BJ (cell line): ENCODE results near the gene OR2AT4. TPM values are rescaled to one million over a fixed set of nuclear protein-coding genes. Genes with fewer than 3 reads are reported as not detected.

Source experiments
- CTCF ChIA-PET: fragments of 350-600 bp; formaldehyde crosslinking; extraction: SDS; loops from one replicate; lab custom pipeline; 2021; ENCODE audit warnings: antibody characterized with exemption, inconsistent platforms; lab: Yijun Ruan, JAX
- POLR2A ChIA-PET: fragments of 300-600 bp; sonication (Branson Sonifier 250); formaldehyde crosslinking; extraction: SDS; loops from one replicate; lab custom pipeline; 2021; ENCODE audit warnings: antibody characterized with exemption; lab: Charles Lee
- DNase-seq: peaks from one replicate; pipeline ENCODE4 v3.0.0-alpha.2; 2011; ENCODE audit warnings: low read depth
- H3K27me3 ChIP-seq: 2 replicates; pipeline ENCODE4 v1.6.0; 2011; ENCODE audit warnings: low read length; ENCODE audit not compliant: control insufficient read depth, insufficient read depth
- H3K36me3 ChIP-seq: 2 replicates; pipeline ENCODE4 v1.5.1; 2011; ENCODE audit warnings: low read length; ENCODE audit not compliant: control insufficient read depth, insufficient read depth
- H3K4me3 ChIP-seq: 2 replicates; pipeline ENCODE4 v1.5.1; 2011; ENCODE audit warnings: low read depth, mild to moderate bottlenecking, control low read depth, low read length
- CTCF ChIP-seq: IDR thresholded peaks from 2 replicates; pipeline ENCODE4 v1.5.1; 2011; ENCODE audit warnings: low read depth, mild to moderate bottlenecking, control low read depth, inconsistent platforms, low read length, moderate library complexity; ENCODE audit not compliant: insufficient read depth
- polyA minus RNA-seq: library from RNA; depleted of rRNA, polyadenylated mRNA; stranded (reverse); fragments of >200 nt; gene quantifications from 2 replicates; pipeline ENCODE4 v1.2.3, GENCODE V29; 2011; rRNA and poly(A)+ RNA removed
- polyA plus RNA-seq: library from polyadenylated mRNA; depleted of rRNA; stranded (reverse); fragments of >200 nt; gene quantifications from 2 replicates; pipeline ENCODE4 v1.2.3, GENCODE V29; 2011; rRNA removed

Gene OR2AT4
- polyA plus RNA-seq (not detected in 2 replicates), polyA minus RNA-seq (not detected in 2 replicates)

GRCh38 chr11:75096456-75097172, at the start of gene OR2AT4:
Gene OR2AT4, minus strand, starts transcription at chr11:75096876.
- Histone ChIP-seq H3K36me3 (no peaks in the 10 kb centered on the region), H3K27me3 (peaks cover 7% of the 10 kb centered on the region; the same call in 1 of the 2 replicates), H3K4me3 (no peak within 1 kb of the TSS)
- POLR2A ChIA-PET: no interaction called here
- TF ChIP-seq CTCF: no peak
- CTCF ChIA-PET: interaction anchor here (0.6 kb wide), 1 partner anchor 96 kb away, joined by 3 read pairs; no protein-coding TSS in a partner anchor
- no peak for DNase-seq

- DNase-seq: no peak
- H3K4me3 ChIP-seq: no peak overlapping the region
- peaks cover 10% of the 10 kb centered on the region for H3K27me3 ChIP-seq
- POLR2A ChIA-PET: no interaction called here
- CTCF ChIA-PET: interaction anchor here (0.9 to 13.6 kb wide), 8 partner anchors 6 to 103 kb away, joined by 3 to 309 read pairs (median 7); partner anchors contain the start of gene SLCO2B1
- no peak for TF ChIP-seq CTCF
- no peaks in the 10 kb centered on the region for H3K36me3 ChIP-seq
Observed at GRCh38 chr11:75145972-75146519, 49.4 kb upstream of the OR2AT4 start.

- no peaks in the 10 kb centered on the region for H3K36me3 ChIP-seq
- ChIA-PET CTCF (interaction anchor here (0.9 to 13.6 kb wide), 11 partner anchors 7 to 215 kb away, joined by 3 to 309 read pairs (median 7); partner anchors contain the start of gene SLCO2B1), POLR2A (no interaction called here)
- TF ChIP-seq CTCF: no peak
- H3K4me3 ChIP-seq: no peak overlapping the region
- peaks cover 4% of the 10 kb centered on the region for H3K27me3 ChIP-seq
- no peak for DNase-seq
Observed at GRCh38 chr11:75145196-75145971, 48.7 kb upstream of the OR2AT4 start.

GRCh38 chr11:75144716-75145014, 48.0 kb upstream of the OR2AT4 start:
- Histone ChIP-seq H3K36me3 (no peaks in the 10 kb centered on the region), H3K27me3 (peaks cover 4% of the 10 kb centered on the region), H3K4me3 (no peak overlapping the region)
- POLR2A ChIA-PET: no interaction called here
- no peak for DNase-seq
- CTCF ChIA-PET: interaction anchor here (1.0 to 13.6 kb wide), 11 partner anchors 8 to 214 kb away, joined by 3 to 309 read pairs (median 7); partner anchors contain the start of gene SLCO2B1
- no peak for TF ChIP-seq CTCF

GRCh38 chr11:75143420-75143731, 46.7 kb upstream of the OR2AT4 start:
- TF ChIP-seq CTCF: no peak
- CTCF ChIA-PET: interaction anchor here (0.6 to 13.6 kb wide), 19 partner anchors 9 to 220 kb away, joined by 3 to 309 read pairs (median 4); partner anchors contain the start of genes SLCO2B1 and TPBGL
- POLR2A ChIA-PET: no interaction called here
- peaks cover 6% of the 10 kb centered on the region for H3K27me3 ChIP-seq
- DNase-seq: no peak
- no peak overlapping the region for H3K4me3 ChIP-seq
- H3K36me3 ChIP-seq: no peaks in the 10 kb centered on the region
